HG03457 (cell line): Measurements from ENCODE around the gene NPIPB6.

Source experiments
- ATAC-seq: cut with Tn5 transposase; IDR thresholded peaks from one replicate; pipeline ENCODE4 v1.9.1; 2021; ENCODE audit warnings: moderate number of reproducible peaks; ENCODE audit not compliant: unreplicated experiment

The NPIPB6 gene

GRCh38 chr16:28300327-28300726, 63.0 kb downstream of the NPIPB6 start:
- ATAC-seq, result no peak

DNA sequence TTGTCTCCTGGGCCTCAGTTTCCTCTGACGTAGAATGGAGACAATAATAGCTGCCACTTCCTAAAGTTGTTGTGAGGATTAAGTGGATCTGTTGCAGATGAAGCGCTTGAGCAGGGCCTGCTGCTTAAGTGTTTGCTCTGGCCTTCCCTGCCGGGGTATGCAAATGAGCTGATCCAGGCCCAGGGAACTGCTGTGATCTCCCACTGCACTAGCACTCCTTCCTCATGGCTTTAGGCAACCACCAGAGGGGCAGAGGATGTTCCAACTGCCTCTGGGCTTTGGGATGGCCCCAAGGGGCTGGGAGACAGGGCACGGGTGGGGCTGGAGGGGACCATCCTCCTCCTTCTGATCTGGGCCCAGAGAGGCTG, 64.8 kb downstream of the NPIPB6 start:
- ATAC-seq, result no peak

DNA sequence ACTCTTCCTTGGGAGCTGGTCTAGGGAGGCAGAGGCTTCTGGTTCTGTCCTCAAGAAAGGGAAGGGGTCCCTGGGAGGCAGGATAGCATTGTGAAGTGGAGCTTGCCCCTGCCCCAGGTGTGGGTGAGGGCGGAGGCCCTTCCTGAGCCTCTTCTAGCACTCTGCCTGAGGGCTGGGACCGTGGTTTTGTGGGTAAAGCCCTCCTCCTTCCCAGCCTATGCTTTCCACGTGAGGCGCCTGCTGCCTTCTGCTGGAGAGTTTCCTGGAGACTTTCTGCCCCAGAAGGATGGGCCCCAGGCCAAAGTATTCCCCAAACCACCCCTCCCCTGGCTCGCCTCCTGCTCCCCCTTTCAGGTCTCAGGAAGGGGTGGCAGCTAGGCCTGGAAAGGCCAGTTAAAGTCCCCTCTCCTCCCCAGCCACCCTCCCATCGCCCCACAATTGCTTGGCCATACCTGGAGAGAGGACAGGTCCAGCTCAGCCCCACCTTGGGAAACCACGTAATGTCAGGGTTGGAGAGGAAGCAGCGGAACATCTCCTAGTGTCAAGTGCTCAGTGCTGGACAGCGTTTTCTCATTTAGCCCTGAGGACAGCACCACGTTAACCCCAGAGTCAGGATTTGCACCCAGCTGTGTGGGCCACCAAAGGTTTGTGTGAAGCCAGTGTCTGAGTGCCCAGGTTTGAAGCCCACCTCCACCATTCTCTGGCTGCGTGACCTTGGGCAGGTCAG, 65.4 kb downstream of the NPIPB6 start:
- ATAC-seq, result no peak

GRCh38 chr16:28297308-28297707, 66.0 kb downstream of the NPIPB6 start:
- no peak for ATAC-seq

DNA sequence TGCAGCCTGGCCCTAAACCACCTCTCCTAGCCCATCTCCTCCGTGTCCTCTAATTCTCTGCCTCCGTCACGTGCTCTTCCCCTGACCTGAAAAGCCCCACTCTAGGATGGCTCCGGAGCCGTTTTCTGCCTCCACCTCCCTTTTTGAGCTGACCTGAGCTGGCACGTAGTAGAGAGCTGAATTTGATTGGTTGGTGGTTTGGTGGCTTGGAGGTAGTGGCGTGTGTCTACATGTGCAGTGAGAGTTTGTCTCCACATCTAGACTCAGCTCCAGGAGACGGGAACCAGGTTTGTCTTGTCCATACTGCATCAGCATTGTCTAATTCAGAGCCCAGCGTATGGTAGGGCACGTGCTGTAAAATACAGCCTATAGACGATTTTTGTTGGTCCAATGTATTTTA, 68.0 kb downstream of the NPIPB6 start:
- ATAC-seq, result no peak

DNA sequence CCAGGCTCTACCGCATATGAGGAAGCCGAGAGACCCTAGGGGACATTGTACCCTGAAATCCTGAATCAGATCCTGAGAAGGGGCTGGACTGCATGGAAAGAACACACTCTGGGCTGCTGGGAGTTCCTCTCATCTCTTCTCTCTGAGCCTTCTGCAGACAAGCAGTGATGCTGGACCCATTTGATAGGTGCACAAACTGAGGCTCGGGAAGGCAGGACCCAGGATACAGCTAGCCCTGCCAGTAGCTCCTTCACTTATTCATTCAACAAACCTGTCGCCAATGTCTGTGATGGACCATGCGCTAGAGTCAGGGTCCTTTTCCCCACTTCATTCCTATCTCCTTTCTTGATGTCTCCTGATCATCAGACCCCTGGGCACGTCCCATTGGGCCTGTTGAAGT, 69.1 kb downstream of the NPIPB6 start:
- ATAC-seq, result no peak

GRCh38 chr16:28293601-28293960, 69.7 kb downstream of the NPIPB6 start:
- ATAC-seq, result no peak

DNA sequence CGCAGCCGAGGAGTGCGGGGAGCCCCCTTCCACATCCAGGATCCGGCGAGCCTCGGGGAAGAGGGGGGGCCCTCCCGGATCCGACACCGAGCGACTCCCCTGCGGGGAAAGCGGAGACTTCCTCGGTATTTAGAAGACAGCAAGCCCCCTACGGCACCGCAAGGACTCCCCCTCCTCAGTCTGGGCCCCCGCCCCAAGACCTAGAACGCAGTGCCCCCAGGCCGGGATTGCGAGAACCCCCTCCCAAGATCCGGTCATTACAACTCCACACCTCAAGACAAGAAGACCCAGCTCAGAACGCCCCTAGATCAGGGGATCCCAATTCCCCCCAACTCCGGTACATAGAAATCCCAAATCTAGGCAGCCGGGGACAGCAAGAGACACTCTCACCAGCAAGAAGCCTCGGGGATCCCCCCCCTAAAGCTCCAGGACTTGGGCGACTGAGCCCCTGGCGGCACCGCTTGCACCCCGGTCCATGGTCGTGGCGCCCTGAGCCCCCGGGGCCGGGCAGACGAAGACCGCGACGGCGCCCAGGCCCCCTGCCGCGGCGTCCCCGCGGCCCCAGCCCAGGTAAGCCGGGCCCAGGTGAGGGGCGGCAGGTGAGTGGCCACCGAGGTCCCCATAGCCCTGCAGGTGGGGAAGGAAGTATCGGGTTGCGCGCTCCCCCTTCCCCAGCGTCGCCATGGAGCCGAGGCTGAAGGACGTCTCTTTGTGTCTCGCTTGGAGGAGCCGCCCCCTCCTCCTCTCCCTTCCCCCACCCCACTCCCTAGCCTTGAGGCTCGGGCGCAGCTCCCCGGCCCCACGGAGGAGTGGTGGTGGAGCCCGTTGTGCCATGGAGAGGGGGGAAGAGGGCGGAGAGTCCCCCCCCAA, 70.3 kb downstream of the NPIPB6 start:
- no peak for ATAC-seq
